ENCODE measurements around the gene DNER.

- TF ChIP-seq CTCF (IDR thresholded peaks at IDR 0.05; ENCODE audit: extremely low read depth in 1 of 2, insufficient read depth in 1 of 2, low read depth in 1 of 2, low read length in 2 of 2) (no peak), EZH2 (IDR thresholded peaks at IDR 0.05; ENCODE audit: borderline replicate concordance, low read depth, low read length, severe bottlenecking) (no peak), MYC (IDR thresholded peaks at IDR 0.05; ENCODE audit: low read depth, low read length) (no peak)
These were observed 28.0 kb downstream of the DNER start for GRCh38 chr2:229686122-229686919.
